Sigmoid colon (tissue), 7 donors: Measurements from ENCODE around the gene IGF2R. TPM values are rescaled to one million over a fixed set of nuclear protein-coding genes. Genes with fewer than 3 reads are reported as not detected.
A peak's percentile ranks its signal among the peaks of the same experiment; 100 is the strongest.

Source experiments
- DNase-seq: peaks from one replicate; pipeline ENCODE4 v3.0.0-alpha.2; 2019
- H3K27ac ChIP-seq, 4 donors: fragments of 200-600 bp; sonication (generic); one replicate each; pipeline ENCODE4 v1.5.1; 2016 to 2019; ENCODE audit warnings: mild to moderate bottlenecking in 1 of 4
- H3K27me3 ChIP-seq, 3 donors: fragments of 200-600 bp; sonication (generic); one replicate each; pipeline ENCODE4 v1.5.1; 2019; ENCODE audit warnings: mild to moderate bottlenecking in 1 of 3
- H3K36me3 ChIP-seq, 4 donors: fragments of 200-600 bp; sonication (generic); one replicate each; pipeline ENCODE4 v1.5.1; 2016 to 2019
- H3K4me1 ChIP-seq, 4 donors: fragments of 200-600 bp; sonication (generic); one replicate each; pipeline ENCODE4 v1.5.1; 2017 to 2019
- H3K4me3 ChIP-seq, 4 donors: fragments of 200-600 bp; sonication (generic); one replicate each; pipeline ENCODE4 v1.5.1; 2017 to 2019; ENCODE audit warnings: mild to moderate bottlenecking in 2 of 4, moderate library complexity in 1 of 4
- H3K9me3 ChIP-seq, 4 donors: fragments of 200-600 bp in 3 of 4; sonication (generic) in 3 of 4; one replicate each; pipeline versions ENCODE4 v1.5.1 to v1.6.1; 2013 to 2019
- CTCF ChIP-seq, 4 experiments: fragments of 450-650 bp in 3 of 4; fragments of 200-600 bp in 1 of 4; IDR thresholded peaks; one replicate each; pipeline ENCODE4 v1.5.1; 2016 to 2019; ENCODE audit warnings: antibody characterized with exemption in 4 of 4, mild to moderate bottlenecking in 3 of 4, moderate library complexity in 2 of 4
- EP300 ChIP-seq, 4 donors: sonication (generic); formaldehyde crosslinking; IDR thresholded peaks; one replicate each; pipeline ENCODE4 v1.6.1; 2017; ENCODE audit warnings: antibody characterized with exemption in 4 of 4
- POLR2A ChIP-seq, 2 donors: fragments of 450-650 bp; IDR thresholded peaks; one replicate each; pipeline ENCODE4 v1.6.1; 2016; ENCODE audit warnings: antibody characterized with exemption in 2 of 2, mild to moderate bottlenecking in 2 of 2, moderate library complexity in 2 of 2
- POLR2AphosphoS5 ChIP-seq, 4 donors: sonication (generic); formaldehyde crosslinking; IDR thresholded peaks; one replicate each; pipeline ENCODE4 v1.6.1; 2017; ENCODE audit warnings: antibody characterized with exemption in 4 of 4
- WGBS, 2 donors: extraction: QIAGEN DNeasy Blood & Tissue Kit; methylation state at CpG; one replicate each; pipeline ENCODE4 v1.1.7; 2013; 5-methylcytosine and 5-hydroxymethylcytosine counted together
- intact Hi-C: fragments of 100-400 bp; cut with DNase I; formaldehyde crosslinking; loops from one replicate; pipeline ENCODE4 v1.15.1; 2023
- polyA plus RNA-seq, 3 donors: library from polyadenylated mRNA; stranded (reverse); fragments of 200-250 nt; gene quantifications; one replicate each; pipeline ENCODE4 v1.2.3, GENCODE V29; 2013
- total RNA-seq, 4 donors: library from RNA; depleted of rRNA; stranded (reverse); fragments of >200 nt; gene quantifications; one replicate each; pipeline ENCODE4 v1.1.0, GENCODE V29; 2016
- donor health status: healthy with polysubstance abuse.
- donor health status: Bipolar disorder and iron deficiency.
- donor health status: healthy.

IGF2R gene
- total and polyA plus RNA-seq, 7 donors: 3.6 to 80.9 (median 41.3) TPM

GRCh38 chr6:160063771-160064413, 95.0 kb downstream of the IGF2R start:
- intact Hi-C loops: no loop called here
- no peak overlapping the region for H3K27ac ChIP-seq
- WGBS, 2 donors: 89 to 92% methylated on average over 8 of the region's 8 CpGs

GRCh38 chr6:160065200-160065599, 96.3 kb downstream of the IGF2R start:
- 55 to 87% methylated on average over 9 of the region's 9 CpGs for WGBS, 2 donors

More at GRCh38 chr6:160063771-160064413, 95.0 kb downstream of the IGF2R start:
- no peak overlapping the region for H3K4me3 ChIP-seq
- no peaks in the 10 kb centered on the region for H3K27me3 ChIP-seq
- H3K4me1 ChIP-seq: no peaks in the 10 kb centered on the region
- no peaks in the 10 kb centered on the region for H3K9me3 ChIP-seq
- no peak for DNase-seq
- TF ChIP-seq POLR2AphosphoS5 (IDR thresholded peaks at IDR 0.05) (no peak), EP300 (IDR thresholded peaks at IDR 0.05) (no peak), POLR2A (IDR thresholded peaks at IDR 0.05) (no peak), CTCF (IDR thresholded peaks at IDR 0.05) (no peak)
- H3K36me3 ChIP-seq: peaks cover 7 to 88% (median 64%) of the 10 kb centered on the region in 4 donors

GRCh38 chr6:160067564-160067963, 98.7 kb downstream of the IGF2R start:
- H3K4me1 ChIP-seq: no peaks in the 10 kb centered on the region
- peaks cover 25 to 89% (median 70%) of the 10 kb centered on the region in 4 donors for H3K36me3 ChIP-seq
- 95 to 96% methylated on average over 10 of the region's 10 CpGs for WGBS, 2 donors
- intact Hi-C loops: no loop called here
- no peaks in the 10 kb centered on the region for H3K27me3 ChIP-seq
- TF ChIP-seq POLR2A (IDR thresholded peaks at IDR 0.05) (no peak), POLR2AphosphoS5 (IDR thresholded peaks at IDR 0.05) (no peak), EP300 (IDR thresholded peaks at IDR 0.05) (no peak), CTCF (IDR thresholded peaks at IDR 0.05) (no peak)
- H3K9me3 ChIP-seq: no peaks in the 10 kb centered on the region
- no peak for DNase-seq
- H3K4me3 ChIP-seq: no peak overlapping the region
- H3K27ac ChIP-seq: no peak overlapping the region

More at GRCh38 chr6:160065200-160065599, 96.3 kb downstream of the IGF2R start:
- Histone ChIP-seq H3K27ac (no peak overlapping the region), H3K36me3 (peaks cover 3 to 88% (median 66%) of the 10 kb centered on the region in 4 donors), H3K4me1 (no peaks in the 10 kb centered on the region), H3K4me3 (no peak overlapping the region), H3K9me3 (no peaks in the 10 kb centered on the region), H3K27me3 (no peaks in the 10 kb centered on the region)
- intact Hi-C loops: no loop called here
- DNase-seq: no peak
- TF ChIP-seq POLR2A (IDR thresholded peaks at IDR 0.05): no peak
- TF ChIP-seq POLR2AphosphoS5 (IDR thresholded peaks at IDR 0.05): no peak

- WGBS, 2 donors: 88% methylated on average over 7 of the region's 7 CpGs
- no peak for DNase-seq
- intact Hi-C loops: no loop called here
- Histone ChIP-seq H3K4me1 (no peaks in the 10 kb centered on the region), H3K27ac (no peak overlapping the region), H3K27me3 (no peaks in the 10 kb centered on the region), H3K36me3 (peaks cover 32 to 89% (median 70%) of the 10 kb centered on the region in 4 donors), H3K4me3 (no peak overlapping the region), H3K9me3 (no peaks in the 10 kb centered on the region)
- TF ChIP-seq POLR2AphosphoS5 (IDR thresholded peaks at IDR 0.05) (no peak), CTCF (IDR thresholded peaks at IDR 0.05) (no peak), POLR2A (IDR thresholded peaks at IDR 0.05) (no peak), EP300 (IDR thresholded peaks at IDR 0.05) (no peak)
These were observed 99.5 kb downstream of the IGF2R start for GRCh38 chr6:160068346-160068745.

- Histone ChIP-seq H3K4me1 (no peaks in the 10 kb centered on the region), H3K27me3 (no peaks in the 10 kb centered on the region), H3K27ac (no peak overlapping the region), H3K36me3 (peaks cover 39 to 89% (median 70%) of the 10 kb centered on the region in 4 donors), H3K9me3 (no peaks in the 10 kb centered on the region), H3K4me3 (no peak overlapping the region)
- DNase-seq: peak; percentile 42
- TF ChIP-seq EP300 (IDR thresholded peaks at IDR 0.05) (no peak), POLR2AphosphoS5 (IDR thresholded peaks at IDR 0.05) (no peak), CTCF (IDR thresholded peaks at IDR 0.05) (no peak), POLR2A (IDR thresholded peaks at IDR 0.05) (no peak)
- 52 to 84% methylated on average over 9 of the region's 9 CpGs for WGBS, 2 donors
- intact Hi-C loops: no loop called here
These were observed 100.2 kb downstream of the IGF2R start for GRCh38 chr6:160069050-160069454.
